HG02852 (cell line): Measurements from ENCODE around the gene CSTPP1.

Source experiments
- ATAC-seq: cut with Tn5 transposase; IDR thresholded peaks from one replicate; pipeline ENCODE4 v1.9.1; 2021; ENCODE audit warnings: mild to moderate bottlenecking, moderate library complexity; ENCODE audit not compliant: unreplicated experiment

CSTPP1 gene

GRCh38 chr11:47154616-47155570 lies 218.3 kb downstream of the CSTPP1 start:
- ATAC-seq = no peak

GRCh38 chr11:47155879-47156278 lies 219.3 kb downstream of the CSTPP1 start:
- ATAC-seq = no peak

- no peak for ATAC-seq
These were observed 219.8 kb downstream of the CSTPP1 start for GRCh38 chr11:47156333-47156732.

- no peak for ATAC-seq
These were observed 220.4 kb downstream of the CSTPP1 start for GRCh38 chr11:47156951-47157350.

GRCh38 chr11:47157805-47158204 lies 221.2 kb downstream of the CSTPP1 start:
- no peak for ATAC-seq

GRCh38 chr11:47158242-47158641 lies 221.7 kb downstream of the CSTPP1 start:
- no peak for ATAC-seq

GRCh38 chr11:47160753-47161133 lies 224.2 kb downstream of the CSTPP1 start:
- ATAC-seq = no peak

GRCh38 chr11:47161134-47161854 lies 224.7 kb downstream of the CSTPP1 start:
- ATAC-seq = peak; percentile 58

GRCh38 chr11:47161890-47162289 lies 225.3 kb downstream of the CSTPP1 start:
- no peak for ATAC-seq

- ATAC-seq = no peak
These were observed 225.9 kb downstream of the CSTPP1 start for GRCh38 chr11:47162426-47162825.

- ATAC-seq = no peak
These were observed 226.6 kb downstream of the CSTPP1 start for GRCh38 chr11:47163193-47163592.

- ATAC-seq = no peak
These were observed 227.3 kb downstream of the CSTPP1 start for GRCh38 chr11:47163898-47164297.

- ATAC-seq = no peak
These were observed 227.8 kb downstream of the CSTPP1 start for GRCh38 chr11:47164321-47164720.

- ATAC-seq = no peak
These were observed 228.8 kb downstream of the CSTPP1 start for GRCh38 chr11:47165253-47165840.

GRCh38 chr11:47166368-47166767 lies 229.8 kb downstream of the CSTPP1 start:
- no peak for ATAC-seq

- no peak for ATAC-seq
These were observed 234.7 kb downstream of the CSTPP1 start for GRCh38 chr11:47171061-47171838.

GRCh38 chr11:47171856-47172255 lies 235.3 kb downstream of the CSTPP1 start:
- ATAC-seq = no peak

- no peak for ATAC-seq
These were observed 236.3 kb downstream of the CSTPP1 start for GRCh38 chr11:47172740-47173336.

- ATAC-seq = no peak
These were observed 239.3 kb downstream of the CSTPP1 start for GRCh38 chr11:47175746-47176327.
